ENCODE results near the gene MID1. TPM values are rescaled to one million over a fixed set of nuclear protein-coding genes. Genes with fewer than 3 reads are reported as not detected.

Gene MID1
- total RNA-seq, 1 donor from 2014 or later: 0.18 TPM

DNA sequence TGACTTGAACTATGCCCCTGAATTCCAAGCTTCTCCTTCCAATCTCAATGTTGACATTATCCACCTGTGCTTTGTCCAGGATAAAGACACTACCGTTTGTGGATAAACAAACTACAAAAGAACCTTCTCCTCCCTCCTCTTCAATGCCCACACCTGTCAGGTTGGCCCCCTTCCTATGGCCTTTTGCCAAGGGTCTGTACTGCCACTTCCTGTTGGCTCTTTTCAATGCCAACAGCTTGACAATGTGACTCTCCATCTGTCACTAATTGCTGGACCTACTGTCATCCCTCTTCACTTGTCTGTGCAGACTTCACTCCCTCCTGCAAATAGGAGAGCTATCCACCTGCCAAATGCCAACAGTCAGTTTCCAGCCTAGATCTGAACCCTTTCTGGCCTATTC, 35.8 kb upstream of the MID1 start:
- ChIA-PET POLR2A (no interaction called here), CTCF (no interaction called here)
- Mint-ChIP-seq H3K4me3 (no peak overlapping the region), H3K9me3 (no peaks in the 10 kb centered on the region), H3K27me3 (no peaks in the 10 kb centered on the region), H3K36me3 (ENCODE audit: low read depth) (no peaks in the 10 kb centered on the region), H3K27ac (no peak overlapping the region), H3K4me1 (no peaks in the 10 kb centered on the region)
- ATAC-seq (ENCODE audit: low read depth): no peak
- intact Hi-C loops (cut with micrococcal nuclease): no loop called here
- TF ChIP-seq CTCF (IDR thresholded peaks at IDR 0.05): no peak
- no peak for DNase-seq

DNA sequence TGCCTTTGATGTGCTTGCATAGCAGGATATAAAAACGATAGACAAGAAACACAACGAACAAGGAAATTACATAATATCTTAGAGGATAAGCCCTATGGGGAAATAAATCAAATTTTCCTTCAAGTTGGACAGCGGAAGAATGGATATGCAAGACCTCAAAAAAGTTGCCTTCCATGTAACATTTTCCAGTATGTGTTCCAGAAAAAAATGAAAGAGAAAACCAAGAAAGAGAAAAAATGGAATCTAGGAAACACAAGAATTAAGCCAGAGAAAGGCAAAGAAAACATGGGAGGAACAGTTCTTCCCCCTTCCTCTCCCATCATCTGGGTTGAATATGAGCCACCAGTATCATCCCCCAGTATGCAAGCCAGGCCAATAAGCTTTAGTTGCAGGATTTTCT, 34.6 kb upstream of the MID1 start:
- Mint-ChIP-seq H3K27ac (no peak overlapping the region), H3K4me3 (no peak overlapping the region), H3K9me3 (no peaks in the 10 kb centered on the region), H3K27me3 (no peaks in the 10 kb centered on the region), H3K4me1 (no peaks in the 10 kb centered on the region), H3K36me3 (ENCODE audit: low read depth) (no peaks in the 10 kb centered on the region)
- ATAC-seq (ENCODE audit: low read depth): no peak
- no peak for TF ChIP-seq CTCF (IDR thresholded peaks at IDR 0.05)
- intact Hi-C loops (cut with micrococcal nuclease): no loop called here
- no peak for DNase-seq
- CTCF ChIA-PET: no interaction called here
- POLR2A ChIA-PET: no interaction called here

- intact Hi-C loops (cut with micrococcal nuclease): no loop called here
- CTCF ChIA-PET: no interaction called here
- TF ChIP-seq CTCF (IDR thresholded peaks at IDR 0.05): no peak
- Mint-ChIP-seq H3K4me3 (no peak overlapping the region), H3K27ac (no peak overlapping the region), H3K9me3 (no peaks in the 10 kb centered on the region), H3K4me1 (no peaks in the 10 kb centered on the region), H3K36me3 (ENCODE audit: low read depth) (no peaks in the 10 kb centered on the region), H3K27me3 (no peaks in the 10 kb centered on the region)
- ATAC-seq (ENCODE audit: low read depth) (no peak), DNase-seq (no peak)
- POLR2A ChIA-PET: no interaction called here
Observed at GRCh38 chrX:10653302-10653701, 32.9 kb upstream of the MID1 start.

GRCh38 chrX:10649265-10649664, 28.9 kb upstream of the MID1 start:
- no peaks in the 10 kb centered on the region for H3K4me1 Mint-ChIP-seq
- H3K27ac Mint-ChIP-seq: no peak overlapping the region
- ATAC-seq (ENCODE audit: low read depth): no peak
- DNase-seq: no peak
- intact Hi-C loops (cut with micrococcal nuclease): no loop called here
- H3K36me3 Mint-ChIP-seq (ENCODE audit: low read depth): no peaks in the 10 kb centered on the region
- H3K4me3 Mint-ChIP-seq: no peak overlapping the region
- H3K27me3 Mint-ChIP-seq: no peaks in the 10 kb centered on the region
- no peaks in the 10 kb centered on the region for H3K9me3 Mint-ChIP-seq
- no peak for TF ChIP-seq CTCF (IDR thresholded peaks at IDR 0.05)
- POLR2A ChIA-PET: no interaction called here
- CTCF ChIA-PET: no interaction called here

- TF ChIP-seq CTCF (IDR thresholded peaks at IDR 0.05): no peak
- Mint-ChIP-seq H3K27me3 (no peaks in the 10 kb centered on the region), H3K4me1 (no peaks in the 10 kb centered on the region), H3K4me3 (no peak overlapping the region), H3K9me3 (no peaks in the 10 kb centered on the region), H3K27ac (no peak overlapping the region), H3K36me3 (ENCODE audit: low read depth) (no peaks in the 10 kb centered on the region)
- CTCF ChIA-PET: no interaction called here
- ATAC-seq (ENCODE audit: low read depth): no peak
- POLR2A ChIA-PET: no interaction called here
- intact Hi-C loops (cut with micrococcal nuclease): no loop called here
- no peak for DNase-seq
Observed at GRCh38 chrX:10648614-10649013, 28.2 kb upstream of the MID1 start.
